OCI-LY3 (cell line): ENCODE data around the gene VAT1L.

Experiments
- EZH2phosphoT487 ChIP-seq: fragments of 200-600 bp; shearing (Covaris generic); IDR thresholded peaks from 2 replicates; pipeline ENCODE4 v1.6.1; 2018; ENCODE audit warnings: antibody characterized with exemption, mixed run types, low read depth
- TF ChIP-seq, protein P1 (sequence below): fragments of 200-600, 300-600 bp; sonication (generic); IDR thresholded peaks from 2 replicates; pipeline ENCODE4 v1.5.1; 2014; ENCODE audit warnings: antibody characterized with exemption, low read length, low read depth

DNA sequence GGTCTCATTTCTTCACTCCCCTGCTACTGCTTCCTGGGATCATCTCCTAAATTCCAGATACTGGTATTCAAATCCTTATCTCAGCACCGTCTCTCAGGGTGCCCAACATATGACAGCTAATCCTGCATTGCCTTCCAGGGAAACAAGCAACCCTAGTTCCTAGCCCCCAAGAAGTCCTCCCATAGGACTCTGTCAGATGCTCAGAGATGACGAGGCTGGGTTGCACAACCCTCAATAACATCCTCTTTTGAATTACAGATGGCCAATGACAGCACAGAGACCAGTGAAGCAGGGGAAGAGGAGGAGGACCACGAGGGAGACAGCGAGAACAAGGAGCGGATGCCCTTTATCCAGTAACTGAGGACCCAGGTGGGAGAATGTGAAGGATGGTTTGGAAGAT is 189.0 kb downstream of the VAT1L start:
- TF ChIP-seq, protein P1, sequence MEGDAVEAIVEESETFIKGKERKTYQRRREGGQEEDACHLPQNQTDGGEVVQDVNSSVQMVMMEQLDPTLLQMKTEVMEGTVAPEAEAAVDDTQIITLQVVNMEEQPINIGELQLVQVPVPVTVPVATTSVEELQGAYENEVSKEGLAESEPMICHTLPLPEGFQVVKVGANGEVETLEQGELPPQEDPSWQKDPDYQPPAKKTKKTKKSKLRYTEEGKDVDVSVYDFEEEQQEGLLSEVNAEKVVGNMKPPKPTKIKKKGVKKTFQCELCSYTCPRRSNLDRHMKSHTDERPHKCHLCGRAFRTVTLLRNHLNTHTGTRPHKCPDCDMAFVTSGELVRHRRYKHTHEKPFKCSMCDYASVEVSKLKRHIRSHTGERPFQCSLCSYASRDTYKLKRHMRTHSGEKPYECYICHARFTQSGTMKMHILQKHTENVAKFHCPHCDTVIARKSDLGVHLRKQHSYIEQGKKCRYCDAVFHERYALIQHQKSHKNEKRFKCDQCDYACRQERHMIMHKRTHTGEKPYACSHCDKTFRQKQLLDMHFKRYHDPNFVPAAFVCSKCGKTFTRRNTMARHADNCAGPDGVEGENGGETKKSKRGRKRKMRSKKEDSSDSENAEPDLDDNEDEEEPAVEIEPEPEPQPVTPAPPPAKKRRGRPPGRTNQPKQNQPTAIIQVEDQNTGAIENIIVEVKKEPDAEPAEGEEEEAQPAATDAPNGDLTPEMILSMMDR, result no peak
- TF ChIP-seq EZH2phosphoT487, result no peak
